Vagina (tissue), 2 donors: ENCODE data around the gene MAML3.

Experiments
- CTCF ChIP-seq, 3 experiments: fragments of 450-650 bp in 2 of 3; fragments of 200-600 bp in 1 of 3; sonication (generic) in 1 of 3; IDR thresholded peaks; one replicate each; pipeline ENCODE4 v1.5.1; 2017 to 2019; ENCODE audit warnings: antibody characterized with exemption in 3 of 3, mild to moderate bottlenecking in 2 of 3, moderate library complexity in 2 of 3
- POLR2A ChIP-seq, 2 donors: fragments of 450-650 bp; IDR thresholded peaks; one replicate each; pipeline ENCODE4 v1.6.1; 2017; ENCODE audit warnings: antibody characterized with exemption in 2 of 2, mild to moderate bottlenecking in 2 of 2, moderate library complexity in 2 of 2
- POLR2AphosphoS5 ChIP-seq, 2 donors: sonication (generic); formaldehyde crosslinking; IDR thresholded peaks; one replicate each; pipeline ENCODE4 v1.9.0; 2017; ENCODE audit warnings: antibody characterized with exemption in 2 of 2, mild to moderate bottlenecking in 2 of 2, low read depth in 1 of 2; ENCODE audit not compliant: insufficient read depth in 1 of 2

DNA sequence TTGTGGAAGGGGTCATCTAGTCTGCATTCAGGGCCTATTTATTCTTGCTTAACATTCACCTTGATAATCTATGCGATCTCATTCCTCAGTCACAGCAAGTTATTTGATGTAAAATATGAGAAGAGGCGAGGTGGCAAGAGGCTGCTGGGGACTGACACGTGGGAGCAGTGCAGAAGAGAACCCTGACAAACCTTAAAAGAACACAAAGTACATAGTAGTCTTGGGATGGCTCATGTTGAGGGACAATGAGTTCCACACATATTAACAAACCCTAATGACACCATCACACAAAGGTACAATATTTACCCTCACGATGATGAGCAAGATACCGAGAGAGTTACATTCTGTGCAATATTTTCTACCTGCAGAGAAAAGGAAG, 57.5 kb downstream of the MAML3 start:
- no peak for TF ChIP-seq CTCF (IDR thresholded peaks at IDR 0.05)
- no peak for TF ChIP-seq POLR2AphosphoS5 (IDR thresholded peaks at IDR 0.05; ENCODE audit: insufficient read depth in 1 of 2, low read depth in 1 of 2)
- no peak for TF ChIP-seq POLR2A (IDR thresholded peaks at IDR 0.05)
